ENCODE results near the gene NINJ1.
"Not testable (repeated sequence)": the region's sequence is repeated elsewhere in the genome, so short reads cannot be mapped to it uniquely, and the experiment has no call there.

NINJ1 gene

DNA sequence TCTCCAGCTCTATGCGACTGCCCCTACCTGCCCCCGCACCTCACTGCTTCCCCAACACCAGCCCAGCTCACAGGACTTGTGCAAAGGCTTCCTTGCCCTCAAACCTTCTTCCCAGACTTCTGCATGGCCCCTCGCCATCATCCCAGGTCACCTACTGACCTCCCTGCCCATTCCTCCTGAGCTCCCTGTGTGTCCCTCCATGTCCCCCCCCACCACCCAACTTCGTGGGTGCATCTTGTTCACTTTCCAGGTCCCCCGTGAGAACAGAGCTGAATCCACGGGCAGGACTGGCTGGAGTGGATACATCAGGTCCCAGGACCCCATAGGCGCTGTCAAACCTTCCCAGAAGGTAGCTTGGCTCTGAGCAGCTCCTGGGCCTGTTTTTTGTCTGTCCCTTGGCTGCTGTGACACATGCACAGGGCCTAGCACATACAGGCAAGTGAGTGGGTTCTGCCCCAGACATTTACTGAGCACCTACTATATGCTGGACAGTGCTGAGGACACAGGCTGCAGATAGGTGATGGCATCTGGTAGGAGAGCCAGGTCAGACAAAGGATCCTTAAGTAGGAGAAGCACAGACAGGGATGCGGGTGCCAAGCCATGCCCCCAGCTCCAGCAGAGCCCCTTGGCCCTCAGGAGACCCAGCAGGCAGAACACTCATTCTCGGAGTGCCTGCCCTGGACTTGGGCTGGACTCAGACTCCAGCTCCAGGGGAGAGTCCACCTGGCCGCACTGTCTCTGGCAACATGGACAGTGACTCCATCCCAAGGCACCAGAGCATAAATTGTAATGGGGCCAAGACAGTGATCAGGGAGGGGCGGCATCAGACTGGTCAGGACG is 15.0 kb downstream of the NINJ1 start:
- no peak for DNase-seq

DNA sequence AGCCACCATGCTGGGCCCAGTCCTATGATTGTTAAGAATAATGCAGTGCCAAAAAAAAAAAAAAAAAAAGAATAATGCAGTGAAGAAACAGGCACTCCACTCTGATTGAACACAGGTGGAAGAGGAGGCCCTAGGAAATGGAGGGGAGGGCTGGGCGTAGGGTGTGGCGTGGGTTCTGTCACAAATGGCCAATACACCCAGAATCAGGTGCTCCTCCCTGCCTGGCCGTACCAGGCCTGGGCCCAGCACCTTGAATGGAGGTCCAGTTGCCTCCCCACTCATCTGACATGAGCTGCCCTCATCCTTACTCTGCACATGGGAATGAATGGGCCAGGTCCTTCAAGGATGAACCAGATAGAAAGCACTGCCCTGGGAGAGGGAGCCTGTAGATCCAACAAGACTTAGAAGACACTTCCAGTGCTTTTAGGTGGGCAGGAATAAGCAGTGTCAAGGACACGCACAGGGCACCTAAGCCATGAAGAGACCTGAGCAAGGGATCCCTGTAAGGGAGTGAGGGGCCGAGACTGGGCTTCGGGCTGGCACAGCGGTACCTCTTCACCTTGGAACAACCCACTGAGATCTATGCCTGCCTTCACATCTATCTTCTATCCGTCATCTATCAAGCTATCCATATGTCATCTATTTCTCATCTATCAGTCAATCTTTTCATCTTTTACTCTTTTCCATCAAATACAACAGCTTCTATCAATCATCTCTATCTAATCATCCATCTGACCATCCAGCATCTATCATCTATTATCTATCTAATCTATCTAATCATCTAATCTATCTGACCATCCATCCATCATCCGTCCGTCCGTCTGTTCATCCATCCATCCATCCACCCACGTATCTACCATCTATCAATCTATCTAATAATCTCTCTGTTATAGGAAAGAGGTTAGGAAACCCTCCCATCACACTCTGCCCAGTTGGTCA is 15.9 kb downstream of the NINJ1 start:
- no peak for DNase-seq

- not testable (repeated sequence) for DNase-seq
These were observed 16.5 kb downstream of the NINJ1 start for GRCh38 chr9:93117521-93117920.

DNA sequence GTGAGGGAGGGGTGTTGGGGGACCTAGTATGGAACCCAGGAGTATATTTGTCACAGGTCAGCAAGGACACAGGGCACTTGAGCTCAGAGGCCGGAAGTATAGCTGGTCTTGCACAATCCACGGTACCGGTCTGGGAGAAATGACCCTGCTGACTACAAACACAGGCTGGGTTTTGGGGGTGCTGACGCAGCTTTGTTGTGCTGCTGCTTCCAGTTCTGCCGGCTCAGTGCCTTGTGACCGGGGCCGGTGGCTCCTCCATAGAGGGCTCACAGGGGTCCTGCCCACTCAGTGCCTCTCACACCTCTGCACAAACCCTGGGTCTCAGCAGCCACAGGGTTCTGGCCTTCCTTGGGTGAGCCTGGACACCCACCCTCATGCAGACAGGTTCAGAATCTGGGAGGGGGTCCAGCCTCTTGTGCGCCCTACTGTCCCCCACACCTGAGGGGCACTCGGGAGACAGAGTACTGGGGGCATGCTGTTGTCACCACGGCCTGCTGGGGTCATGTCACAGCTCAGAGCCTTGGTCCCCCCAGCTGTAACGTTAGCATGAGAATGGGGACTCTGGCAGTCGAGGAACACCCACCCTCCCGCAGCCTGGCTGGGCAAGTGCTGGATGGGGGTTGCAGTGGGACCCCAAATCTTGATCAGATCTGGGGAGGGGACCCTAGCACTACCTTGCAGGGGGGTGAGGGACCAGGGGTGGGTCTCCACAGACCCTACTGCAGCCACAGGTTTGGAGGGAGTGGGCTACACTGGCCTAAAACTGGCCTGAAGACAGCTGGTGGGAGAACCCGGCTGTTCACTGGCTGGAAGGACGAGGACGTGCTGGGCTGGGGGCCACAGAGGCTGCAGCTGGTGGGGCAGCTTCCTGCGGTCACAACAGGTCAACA is 17.7 kb downstream of the NINJ1 start:
- DNase-seq = no peak

DNA sequence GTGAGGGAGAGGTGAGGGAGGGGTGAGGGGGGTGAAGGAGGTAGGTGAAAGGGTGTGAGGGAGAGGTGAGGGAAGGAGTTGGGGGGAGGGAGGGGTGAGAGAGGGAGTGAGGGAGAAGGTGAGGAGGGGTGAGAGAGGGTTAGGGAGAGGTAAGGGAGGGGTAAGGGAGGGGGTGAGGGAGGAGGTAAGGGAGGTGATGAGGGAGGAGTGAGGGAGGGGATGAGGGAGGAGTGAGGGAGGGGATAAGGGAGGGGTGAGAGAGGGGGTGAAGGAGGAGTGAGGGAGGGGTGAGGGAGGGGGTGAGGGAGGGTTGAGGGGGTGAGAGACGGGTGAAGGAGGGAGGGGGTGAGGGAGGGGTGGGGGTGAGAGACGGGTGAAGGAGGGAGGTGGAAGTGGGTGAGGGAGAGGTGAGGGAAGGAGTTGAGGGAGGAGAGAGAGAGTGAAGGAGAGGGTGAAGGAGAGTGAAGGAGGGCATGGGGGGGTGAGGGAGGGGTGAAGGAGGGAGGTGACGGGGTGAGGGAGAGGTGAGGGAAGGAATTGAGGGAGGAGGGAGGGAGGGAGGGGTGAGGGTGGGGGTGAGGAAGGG is 18.5 kb downstream of the NINJ1 start:
- DNase-seq = no peak

GRCh38 chr9:93114984-93115335 is 19.1 kb downstream of the NINJ1 start:
- DNase-seq = no peak

DNA sequence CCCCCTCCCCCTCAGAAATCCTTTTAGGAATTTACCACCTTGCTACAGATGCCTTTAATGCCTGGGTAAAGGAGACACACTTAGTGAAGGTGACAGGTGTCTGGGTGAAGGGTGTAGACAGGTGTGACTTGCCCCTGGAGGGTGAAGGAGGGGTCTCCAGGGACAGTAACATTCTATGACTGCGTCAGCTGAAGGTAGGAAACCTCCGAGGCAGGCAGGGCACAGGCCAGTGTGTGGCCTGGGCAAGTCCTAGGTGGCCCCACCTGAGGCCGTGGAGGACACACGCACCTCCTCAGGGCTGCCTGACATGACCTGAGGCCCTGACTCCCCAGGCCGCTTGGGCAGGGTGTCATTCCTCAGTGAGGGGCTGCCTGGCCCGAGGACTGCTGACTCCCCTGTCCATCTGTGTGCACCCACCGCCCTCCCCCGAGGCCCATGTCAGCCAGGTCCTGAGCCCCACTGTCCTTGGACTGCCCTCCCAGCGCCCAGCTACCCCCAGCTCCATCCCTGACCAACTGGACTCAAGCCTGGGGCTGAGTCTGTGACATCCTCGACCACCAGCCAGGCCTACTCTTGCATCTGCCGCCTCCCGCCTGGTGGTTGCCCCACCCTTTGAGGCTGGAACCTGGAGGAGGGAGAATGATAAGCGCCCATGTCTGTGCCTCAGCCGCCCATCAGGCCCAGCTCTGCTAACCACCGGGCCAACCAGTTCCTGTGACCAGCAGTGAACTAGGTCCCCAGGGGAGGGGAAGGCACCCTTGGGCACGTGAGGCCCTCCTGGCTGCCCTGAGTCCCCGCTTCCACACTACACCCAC is 19.7 kb downstream of the NINJ1 start:
- DNase-seq = no peak

- no peak for DNase-seq
These were observed 21.1 kb downstream of the NINJ1 start for GRCh38 chr9:93112864-93113389.

DNA sequence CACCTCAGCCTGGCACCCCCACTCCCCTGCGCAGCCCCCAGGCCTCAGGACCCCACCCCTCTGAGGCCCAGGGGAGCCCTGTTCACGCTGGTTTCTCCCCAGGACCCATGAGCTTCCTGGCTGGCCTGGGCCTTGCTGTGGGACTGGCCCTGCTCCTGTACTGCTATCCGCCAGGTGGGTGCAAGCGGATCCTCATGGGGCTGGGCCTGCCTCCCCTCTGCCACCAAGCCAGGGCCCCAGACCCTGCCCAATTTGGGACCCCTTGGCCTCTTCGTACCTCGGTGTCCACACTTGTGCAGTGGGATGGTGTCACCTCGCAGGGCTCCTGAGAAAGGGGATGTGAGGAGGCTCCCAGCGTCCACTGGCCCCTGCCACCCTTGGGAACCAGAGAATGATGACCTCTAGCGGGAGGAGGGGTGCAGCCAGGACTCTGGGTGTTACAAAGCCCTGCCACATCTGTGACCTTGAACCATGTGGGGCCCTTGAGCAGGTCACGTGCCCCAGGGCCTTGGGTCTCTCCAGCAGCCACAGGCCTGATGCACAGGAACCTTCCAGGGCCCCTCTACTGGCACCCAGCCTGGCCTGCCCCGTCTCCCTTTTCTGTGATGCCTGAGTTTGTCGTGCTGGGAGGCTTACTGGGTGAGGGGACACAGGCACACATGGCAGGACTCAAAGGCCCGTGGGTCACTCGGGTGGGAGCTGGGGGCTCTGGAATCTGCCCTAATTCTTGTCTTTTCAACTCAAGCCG is 21.8 kb downstream of the NINJ1 start:
- DNase-seq = no peak

- peak; percentile 72 for DNase-seq
These were observed 22.5 kb downstream of the NINJ1 start for GRCh38 chr9:93111371-93112115.

DNA sequence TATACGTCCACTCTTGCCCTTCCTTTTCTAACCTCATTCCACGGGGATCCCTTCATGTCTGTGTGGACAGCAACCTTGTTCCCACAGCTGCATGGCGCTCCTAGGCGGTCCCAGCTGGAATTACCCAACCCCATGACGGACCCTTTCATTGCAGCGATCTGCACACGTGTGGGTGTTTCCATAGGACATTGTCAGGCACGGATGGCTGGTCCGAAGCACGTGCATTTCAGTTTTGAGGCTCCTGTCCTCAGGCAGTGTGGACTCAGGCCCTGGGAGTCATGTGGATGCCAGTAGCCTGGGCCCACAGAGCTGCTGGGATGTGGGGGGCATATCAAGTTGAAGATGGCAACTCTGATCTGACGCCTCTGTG is 23.1 kb downstream of the NINJ1 start:
- DNase-seq = no peak

DNA sequence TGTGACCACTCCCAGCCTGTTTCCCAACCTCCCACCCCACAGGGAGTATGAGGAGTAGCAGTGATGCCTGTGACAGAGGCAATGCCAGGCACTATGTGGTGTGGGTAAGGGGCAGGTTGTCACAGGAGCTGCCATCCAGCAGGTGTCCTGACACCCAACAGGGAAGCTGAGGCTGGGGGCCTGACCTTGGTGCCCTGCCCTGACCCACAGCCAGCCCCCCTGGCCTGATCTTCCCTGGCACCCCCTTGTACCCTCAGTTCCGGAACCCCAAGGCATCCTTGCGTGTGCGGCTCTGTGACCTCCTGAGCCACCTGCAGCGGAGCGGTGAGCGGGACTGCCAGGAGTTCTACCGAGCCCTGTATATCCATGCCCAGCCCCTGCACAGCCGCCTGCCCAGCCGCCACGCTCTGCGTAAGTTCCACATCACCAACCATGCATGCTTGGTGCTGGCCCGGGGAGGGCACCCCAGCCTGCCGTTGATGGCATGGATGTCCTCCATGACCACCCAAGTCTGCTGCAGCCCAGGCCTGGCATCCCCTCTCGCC is 23.7 kb downstream of the NINJ1 start:
- DNase-seq = no peak

DNA sequence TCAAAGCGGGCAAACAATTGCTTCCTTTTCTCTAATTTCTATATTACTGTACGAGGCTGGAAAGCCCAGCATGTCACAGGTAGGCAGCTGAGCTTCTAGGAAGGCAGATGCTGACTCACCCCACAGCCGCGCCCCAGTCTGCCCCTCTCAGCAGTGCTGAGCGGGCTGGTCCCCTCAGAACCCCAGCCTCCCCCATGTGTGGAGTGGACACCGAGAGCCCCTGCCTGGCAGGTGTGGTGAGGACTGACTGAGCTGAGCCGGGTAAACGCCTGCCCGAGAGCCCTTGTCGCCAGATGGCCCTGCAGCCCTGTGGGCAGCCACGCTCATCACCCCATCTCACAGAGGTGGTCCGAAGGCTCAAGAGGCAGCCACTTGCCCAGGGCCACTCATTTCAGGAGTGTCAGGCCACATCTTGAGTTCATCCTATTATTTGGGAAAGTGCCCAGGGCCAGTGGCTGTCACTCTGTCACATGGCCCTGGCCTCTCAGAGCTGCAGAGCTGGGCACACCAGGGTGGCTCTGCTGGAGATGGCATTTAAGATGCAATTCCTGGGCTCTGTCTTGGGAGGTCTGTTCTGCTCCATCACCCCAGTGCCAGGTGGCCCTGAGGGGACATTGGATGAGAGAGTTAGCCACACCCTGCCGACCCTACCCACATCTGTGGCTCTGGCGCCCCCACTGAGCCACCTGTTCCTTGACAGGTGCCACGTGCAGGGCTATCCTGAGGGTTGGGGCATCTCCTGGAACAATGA is 25.6 kb downstream of the NINJ1 start:
- DNase-seq = peak; percentile 88

- DNase-seq = no peak
These were observed 26.3 kb downstream of the NINJ1 start for GRCh38 chr9:93107825-93108161.

DNA sequence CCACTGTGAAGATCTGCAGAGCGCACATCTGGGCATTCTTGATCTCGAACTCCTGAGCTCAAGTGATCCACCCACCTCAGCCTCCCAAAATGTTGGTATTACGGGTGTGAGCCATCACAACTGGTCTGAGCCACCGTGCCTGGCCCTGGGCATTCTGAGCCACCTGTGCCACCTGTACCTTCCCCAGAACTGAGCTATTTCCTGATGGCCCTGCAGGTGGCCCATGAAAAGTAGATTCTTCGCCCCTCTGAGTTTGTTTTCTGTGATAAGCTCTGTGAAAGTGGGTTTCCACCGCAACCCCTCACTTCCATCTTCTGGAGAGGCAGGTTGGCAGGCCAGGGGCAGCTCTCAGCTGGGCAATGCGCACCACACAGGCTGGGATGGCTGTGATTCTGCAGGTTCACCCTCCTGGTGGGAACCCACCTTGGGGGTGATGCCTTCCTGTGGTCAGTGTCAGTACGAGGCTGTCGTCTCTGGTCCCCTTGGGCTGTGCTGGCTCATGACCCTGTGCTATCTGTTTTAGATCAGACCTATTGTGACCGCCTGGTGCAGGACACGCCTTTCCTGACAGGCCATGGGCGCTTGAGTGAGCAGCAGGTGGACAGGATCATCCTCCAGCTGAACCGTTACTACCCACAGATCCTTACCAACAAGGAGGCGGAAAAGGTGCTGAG is 26.8 kb downstream of the NINJ1 start:
- no peak for DNase-seq

DNA sequence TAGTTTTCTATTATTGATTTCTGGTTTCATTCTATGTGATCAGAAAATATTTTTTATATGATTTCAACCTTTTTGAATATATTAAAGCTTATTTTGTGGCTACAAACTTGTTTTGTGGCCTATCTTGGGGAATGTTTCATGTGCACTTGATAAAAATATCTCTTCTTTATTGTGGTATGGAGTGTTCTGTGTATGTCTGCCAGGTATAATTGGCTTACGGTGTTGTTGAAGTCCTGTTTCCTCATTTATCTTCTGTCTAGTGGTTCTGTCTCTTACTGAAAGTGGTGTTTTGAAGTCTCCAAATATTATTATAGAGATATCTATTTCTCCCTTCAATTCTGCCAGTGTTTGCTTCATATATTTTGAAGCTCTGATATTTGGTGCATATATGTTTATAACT is 28.4 kb downstream of the NINJ1 start:
- DNase-seq = no peak

- not testable (repeated sequence) for DNase-seq
These were observed 33.0 kb downstream of the NINJ1 start for GRCh38 chr9:93101086-93101485.

DNA sequence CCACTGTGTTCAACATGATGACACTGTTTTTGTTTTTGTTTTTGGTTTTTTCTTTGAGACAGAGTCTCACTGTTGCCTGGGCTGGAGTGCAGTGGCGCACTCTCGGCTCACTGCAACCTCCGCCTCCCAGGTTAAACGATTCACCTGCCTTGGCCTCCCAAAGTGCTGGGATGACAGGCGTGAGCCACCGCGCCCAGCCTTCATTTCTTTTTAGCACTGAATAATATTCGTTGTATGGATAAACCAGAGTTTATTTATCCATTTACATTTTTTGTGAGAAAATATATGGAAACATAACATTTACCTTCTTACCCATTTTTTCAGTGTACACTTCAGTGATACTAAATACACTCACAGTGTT is 33.8 kb downstream of the NINJ1 start:
- DNase-seq = no peak

Measured in activated CD4-positive, alpha-beta T cell treated with anti-CD3 and anti-CD28 coated beads, Interleukin-2, Interleukin-6, amounts not matched to agents 100 ng/mL and 50 ng/mL, durations not matched to agents 16 hours and 8 hours (primary cell).